Psoas muscle (tissue), 8 donors: Measurements from ENCODE around the gene ITM2C. TPM values are rescaled to one million over a fixed set of nuclear protein-coding genes. Genes with fewer than 3 reads are reported as not detected.

Experiments
- ATAC-seq, 4 donors: fragments of 200-7000 bp; cut with Tn5 transposase; one replicate each; pipeline ENCODE4 v1.9.1; 2020; ENCODE audit warnings: moderate library complexity in 3 of 4, mild to moderate bottlenecking in 2 of 4
- DNase-seq, 2 donors: peaks; one replicate each; pipeline ENCODE4 v3.0.0-alpha.2; 2020
- H3K27ac ChIP-seq: fragments of 200-600 bp; one replicate; pipeline ENCODE4 v1.8.0; 2022
- H3K27me3 ChIP-seq, 3 donors: fragments of 200-600 bp in 1 of 3; one replicate each; pipeline versions ENCODE4 v1.6.1 to v1.8.0; 2013 to 2022; ENCODE audit warnings: low read length in 2 of 3, mild to moderate bottlenecking in 2 of 3, moderate library complexity in 1 of 3; ENCODE audit not compliant: insufficient read depth in 3 of 3
- H3K36me3 ChIP-seq, 2 donors: fragments of 200-600 bp in 1 of 2; one replicate each; pipeline versions ENCODE4 v1.6.1 to v1.8.0; 2013 to 2022; ENCODE audit warnings: low read depth in 1 of 2, mild to moderate bottlenecking in 1 of 2, moderate library complexity in 1 of 2; ENCODE audit not compliant: insufficient read depth in 1 of 2
- H3K4me1 ChIP-seq: fragments of 200-600 bp; one replicate; pipeline ENCODE4 v1.8.0; 2022
- H3K4me3 ChIP-seq: fragments of 200-600 bp; one replicate; pipeline ENCODE4 v1.8.0; 2022; ENCODE audit warnings: mild to moderate bottlenecking
- H3K9me3 ChIP-seq: fragments of 200-600 bp; one replicate; pipeline ENCODE4 v1.8.0; 2022
- CTCF ChIP-seq: fragments of 200-600 bp; IDR thresholded peaks from one replicate; pipeline ENCODE4 v1.8.0; 2022; ENCODE audit warnings: antibody characterized with exemption
- WGBS, 3 donors: extraction: QIAGEN DNeasy Blood & Tissue Kit; methylation state at CpG; one replicate each; pipeline versions ENCODE4 v1.1.6 to v1.1.7; 2013; 5-methylcytosine and 5-hydroxymethylcytosine counted together
- intact Hi-C, 2 donors: fragments of 100-400 bp; cut with DNase I; formaldehyde crosslinking; loops; one replicate each; pipeline versions ENCODE4 v1.11.0 to v1.14.2; 2022
- polyA plus RNA-seq, 3 donors: library from polyadenylated mRNA; stranded (reverse); fragments of 200-250 nt; gene quantifications; one replicate each; pipeline ENCODE4 v1.2.3, GENCODE V29; 2013
- total RNA-seq, 4 donors: library from RNA; stranded (reverse); fragmentation: NEBNext Ultra II Directional in 2 of 4; extraction: Animal tissue kit (Norgen Biotek cat#: 25700) in 2 of 4; gene quantifications; one replicate each; pipeline versions ENCODE4 v1.2.1 to v1.2.4, GENCODE V29; 2021 to 2023
- donor health status: healthy with polysubstance abuse.
- donor health status: DM: no; HTN: no; CAD: no; lungs with moderate emphysema.
- donor health status: Bipolar disorder and iron deficiency.
- donor health status: healthy.
- donor health status: DM: yes; HTN: yes; CAD: no.
- donor health status: DM: no; HTN: no; CAD: no.
- donor health status: DM: no; HTN: no; CAD: no.
- donor health status: DM: yes; HTN: yes; CAD: no.

The ITM2C gene
- total and polyA plus RNA-seq, 7 donors = 9.0 to 20.3 (median 11.5) TPM

- Histone ChIP-seq H3K9me3 (no peaks in the 10 kb centered on the region), H3K27me3 (peaks cover 0 to 3% (median 0%) of the 10 kb centered on the region in 3 donors), H3K36me3 (no peaks in the 10 kb centered on the region), H3K27ac (no peak overlapping the region), H3K4me3 (no peak overlapping the region), H3K4me1 (no peaks in the 10 kb centered on the region)
- WGBS, 3 donors = 83 to 89% (median 84%) methylated on average over 13 of the region's 13 CpGs
- no peak for TF ChIP-seq CTCF
- DNase-seq = no peak
- no peak for ATAC-seq
- intact Hi-C loops = no loop called here
Measured at GRCh38 chr2:230910546-230911177, 45.9 kb downstream of the ITM2C start.

GRCh38 chr2:230912046-230912445 lies 47.3 kb downstream of the ITM2C start:
- Histone ChIP-seq H3K27me3 (peaks cover 0 to 3% (median 1%) of the 10 kb centered on the region in 3 donors), H3K9me3 (no peaks in the 10 kb centered on the region), H3K4me1 (no peaks in the 10 kb centered on the region), H3K4me3 (no peak overlapping the region), H3K27ac (no peak overlapping the region), H3K36me3 (no peaks in the 10 kb centered on the region)
- no peak for TF ChIP-seq CTCF
- ATAC-seq = no peak
- intact Hi-C loops = no loop called here
- no peak for DNase-seq
- WGBS, 3 donors = 73 to 87% (median 84%) methylated on average over 5 of the region's 5 CpGs

GRCh38 chr2:230912724-230913123 lies 48.0 kb downstream of the ITM2C start:
- no peak for TF ChIP-seq CTCF
- 84 to 95% (median 94%) methylated on average over 5 of the region's 5 CpGs for WGBS, 3 donors
- no peaks in the 10 kb centered on the region for H3K4me1 ChIP-seq
- no peaks in the 10 kb centered on the region for H3K36me3 ChIP-seq
- no peak overlapping the region for H3K4me3 ChIP-seq
- intact Hi-C loops = no loop called here
- ATAC-seq = no peak
- H3K27ac ChIP-seq = no peak overlapping the region
- H3K27me3 ChIP-seq = peaks cover 2 to 3% (median 2%) of the 10 kb centered on the region in 3 donors
- no peak for DNase-seq
- no peaks in the 10 kb centered on the region for H3K9me3 ChIP-seq

- Histone ChIP-seq H3K9me3 (no peaks in the 10 kb centered on the region), H3K4me1 (no peaks in the 10 kb centered on the region), H3K4me3 (no peak overlapping the region), H3K27ac (no peak overlapping the region), H3K27me3 (peaks cover 2 to 3% (median 2%) of the 10 kb centered on the region in 3 donors), H3K36me3 (no peaks in the 10 kb centered on the region)
- DNase-seq = no peak
- intact Hi-C loops = no loop called here
- 74 to 85% (median 77%) methylated on average over 5 of the region's 5 CpGs for WGBS, 3 donors
- TF ChIP-seq CTCF = peak; percentile 25
- ATAC-seq = no peak
Measured at GRCh38 chr2:230913406-230914143, 48.8 kb downstream of the ITM2C start.
